SW480 (cell line): ENCODE measurements around the gene TTL.

ENCODE experiments used
- DNase-seq: peaks from one replicate; pipeline ENCODE4 v3.0.0-alpha.2; 2016; ENCODE audit warnings: low spot score

TTL gene

GRCh38 chr2:112583497-112584133, 101.7 kb downstream of the TTL start:
- no peak for DNase-seq

GRCh38 chr2:112584134-112584890, 102.4 kb downstream of the TTL start, which contains the start of gene CHCHD5:
Gene CHCHD5 (plus strand): TSS chr2:112584609. CDS start chr2:112584648, 39 bp downstream.
- peak; percentile 96 for DNase-seq

GRCh38 chr2:112584891-112585250, 102.9 kb downstream of the TTL start:
- DNase-seq: no peak

GRCh38 chr2:112585400-112585799, 103.4 kb downstream of the TTL start:
- no peak for DNase-seq

GRCh38 chr2:112585873-112586464, 104.0 kb downstream of the TTL start:
- no peak for DNase-seq

GRCh38 chr2:112588611-112589045, 106.7 kb downstream of the TTL start:
- DNase-seq: no peak
